DMS153 treated with DMSO at 0.1 percent for 48 hours (cell line): ENCODE data around the gene IDUA.
"Not testable (repeated sequence)": the region's sequence is repeated elsewhere in the genome, so short reads cannot be mapped to it uniquely, and the experiment has no call there.

Experiments
- DNase-seq: peaks from one replicate; lab custom pipeline; 2025; ENCODE audit not compliant: unreplicated experiment; lab: John Stamatoyannopoulos, UW

Gene IDUA

GRCh38 chr4:966266-967112 is 20.4 kb upstream of the IDUA start:
- no peak for DNase-seq

DNA sequence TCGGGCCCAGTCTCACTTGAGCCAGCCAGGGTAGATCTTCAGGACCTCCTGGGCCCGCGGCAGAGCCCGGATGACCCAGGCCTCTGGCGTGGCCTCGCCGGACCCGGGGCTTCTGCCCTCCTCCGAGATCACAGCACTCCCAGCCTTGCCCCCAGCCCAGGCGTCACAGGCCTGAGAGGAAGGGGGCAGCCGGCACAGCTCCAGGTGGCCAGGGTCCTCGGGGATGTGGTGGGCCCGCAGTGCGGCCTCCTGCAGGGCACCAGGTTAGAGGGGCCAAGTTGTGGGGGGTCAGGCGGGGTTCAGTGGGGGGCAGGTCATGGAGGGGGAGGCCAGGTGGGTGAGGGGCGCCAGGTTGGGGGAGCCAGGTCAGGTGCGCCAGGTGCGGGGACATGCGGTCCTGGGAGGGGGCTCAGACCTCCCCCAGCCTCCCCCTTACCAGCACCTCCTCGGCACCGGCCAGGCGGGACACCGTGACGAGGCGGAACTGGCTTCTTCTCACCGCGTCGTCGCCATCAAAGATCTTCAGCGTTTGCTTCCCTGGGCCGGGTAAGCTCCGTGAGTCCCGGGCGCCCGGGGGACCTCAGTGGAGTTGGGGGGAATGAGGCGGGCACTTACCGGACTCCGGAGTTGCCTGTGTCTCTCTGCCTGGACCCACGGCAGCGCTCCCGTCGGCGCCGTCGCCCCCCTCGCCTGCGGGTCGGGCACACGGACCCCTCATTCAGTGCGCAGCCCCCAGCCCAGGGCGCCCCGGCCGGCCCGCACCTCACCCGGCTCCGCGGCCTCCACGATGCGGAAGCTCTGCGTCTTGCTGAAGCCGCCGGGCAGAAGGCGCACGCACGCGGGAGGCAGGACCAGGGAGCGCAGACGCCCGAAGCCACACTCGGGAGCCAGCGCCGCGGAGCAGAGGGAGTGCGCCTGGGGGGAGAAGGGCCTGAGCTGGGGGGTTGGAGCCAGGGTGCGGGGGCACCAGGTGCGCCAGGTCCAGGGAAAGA is 19.4 kb upstream of the IDUA start:
- no peak for DNase-seq

GRCh38 chr4:968221-968620 is 18.6 kb upstream of the IDUA start:
- DNase-seq: no peak

- no peak for DNase-seq
Observed at GRCh38 chr4:968621-969394, 18.0 kb upstream of the IDUA start.

GRCh38 chr4:970046-970745 is 16.6 kb upstream of the IDUA start:
- no peak for DNase-seq

DNA sequence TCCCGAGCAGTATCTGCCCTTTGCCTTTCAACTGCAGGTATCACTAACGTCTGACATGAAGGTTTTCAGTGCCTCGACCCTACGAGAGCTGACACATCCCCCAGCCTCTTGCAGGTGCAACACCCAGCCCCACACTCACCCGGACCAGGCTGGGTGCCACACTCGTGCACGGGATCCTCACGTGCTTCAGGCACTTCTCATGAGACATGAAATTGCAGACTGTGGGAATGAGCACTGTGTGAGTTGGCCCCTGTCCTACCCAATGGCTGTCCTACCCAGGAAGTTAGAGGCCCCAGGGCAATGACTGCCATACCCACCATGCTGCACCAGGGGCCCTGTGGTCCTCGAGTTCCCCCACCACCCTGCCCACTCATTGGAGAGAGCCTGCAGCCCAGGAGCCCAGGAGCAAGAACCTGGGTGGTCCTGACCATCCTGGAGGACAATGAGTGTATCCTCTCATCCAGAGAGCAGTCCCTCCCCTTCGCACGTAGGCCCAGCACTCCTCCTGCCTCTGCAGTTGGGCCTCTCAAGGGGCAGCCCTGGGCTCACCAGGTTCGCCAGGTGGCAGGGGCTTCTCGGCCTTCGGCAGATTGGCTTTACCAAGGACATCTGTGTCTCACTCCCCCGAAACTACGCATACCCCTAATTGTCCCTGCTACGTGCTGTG is 15.9 kb upstream of the IDUA start:
- no peak for DNase-seq

DNA sequence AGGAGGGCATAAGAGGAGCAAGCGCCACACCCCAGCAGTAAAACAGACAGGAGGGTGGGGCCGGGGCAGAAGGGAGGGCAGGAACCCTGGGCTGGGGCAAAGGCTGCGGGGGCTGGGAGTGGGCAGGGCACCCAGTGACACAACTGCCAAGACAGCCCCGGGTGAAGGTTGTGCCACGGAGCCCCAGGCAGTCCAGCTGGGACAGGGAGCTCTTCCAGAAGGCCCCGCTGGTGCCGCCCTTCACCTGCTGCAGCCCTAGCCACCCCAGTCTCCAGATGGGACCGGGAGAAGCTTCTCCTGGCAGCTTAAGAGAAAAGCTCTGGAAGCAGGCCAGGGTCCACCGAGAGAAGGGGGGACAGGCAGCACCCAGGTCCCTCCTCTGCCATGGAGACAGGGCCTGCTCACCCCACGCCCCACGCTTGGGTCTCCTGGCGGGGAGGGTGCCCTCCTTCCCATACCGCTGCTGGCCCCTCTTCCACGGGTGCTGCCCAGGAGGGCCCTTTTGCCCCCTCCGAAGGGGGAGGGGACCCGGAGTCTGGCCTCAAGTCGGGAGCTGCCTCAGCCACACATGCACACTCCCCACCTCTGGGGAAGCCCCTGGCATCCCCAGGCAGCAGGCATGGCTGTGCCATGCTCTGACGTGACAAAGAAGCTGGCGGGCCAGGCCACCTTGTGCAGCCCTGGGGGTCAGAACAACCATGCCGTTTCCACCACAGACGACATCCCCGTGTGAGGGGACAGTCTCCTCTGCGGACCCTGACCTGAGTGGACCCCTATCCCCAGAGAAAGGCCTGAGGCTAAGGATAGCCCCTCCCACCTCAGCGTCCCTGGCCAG is 15.0 kb upstream of the IDUA start:
- DNase-seq: no peak

DNA sequence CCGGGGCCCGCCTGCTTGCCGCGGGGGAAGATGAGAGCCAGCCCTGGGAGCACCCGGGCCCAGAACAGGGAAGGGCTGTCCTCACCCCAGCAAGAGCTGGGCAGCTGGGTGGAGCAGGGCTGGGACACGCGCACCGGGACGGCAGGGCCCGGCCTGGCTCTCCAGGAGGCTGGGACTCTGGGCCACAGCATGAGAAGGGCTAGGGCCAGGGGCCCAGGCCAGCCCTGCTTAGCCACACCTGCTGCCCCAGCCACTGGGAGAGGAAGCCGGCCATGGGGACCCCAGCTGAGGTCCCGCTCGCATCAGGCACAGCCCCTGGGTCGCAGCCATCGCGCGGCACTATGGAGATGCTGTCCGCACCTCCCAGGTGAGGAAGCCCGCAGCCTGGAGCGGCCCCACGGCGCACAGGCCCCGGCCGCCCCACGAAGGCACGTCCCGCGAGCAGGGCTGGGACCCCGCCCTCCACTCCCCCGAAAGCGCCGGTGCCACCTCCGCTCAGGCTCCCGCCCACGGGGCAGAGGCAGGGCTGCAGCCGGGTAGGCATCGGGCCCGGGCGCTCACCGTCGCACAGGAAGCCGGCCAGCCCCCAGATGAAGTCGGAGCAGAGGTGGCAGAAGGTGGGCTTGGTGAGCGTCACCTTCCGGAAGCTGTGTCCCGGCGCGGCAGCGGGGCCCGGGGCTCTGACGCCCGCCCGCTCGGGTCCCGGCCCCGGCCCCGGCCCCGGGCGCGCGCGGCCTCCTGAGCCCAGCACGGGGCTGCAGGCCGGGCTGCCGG is 14.0 kb upstream of the IDUA start:
- DNase-seq: no peak

GRCh38 chr4:973431-974397 is 13.1 kb upstream of the IDUA start, which contains the start of gene DGKQ:
DGKQ (minus strand) TSS chr4:973569; CDS start chr4:973482, 87 bp downstream.
- DNase-seq: peak; percentile 13

DNA sequence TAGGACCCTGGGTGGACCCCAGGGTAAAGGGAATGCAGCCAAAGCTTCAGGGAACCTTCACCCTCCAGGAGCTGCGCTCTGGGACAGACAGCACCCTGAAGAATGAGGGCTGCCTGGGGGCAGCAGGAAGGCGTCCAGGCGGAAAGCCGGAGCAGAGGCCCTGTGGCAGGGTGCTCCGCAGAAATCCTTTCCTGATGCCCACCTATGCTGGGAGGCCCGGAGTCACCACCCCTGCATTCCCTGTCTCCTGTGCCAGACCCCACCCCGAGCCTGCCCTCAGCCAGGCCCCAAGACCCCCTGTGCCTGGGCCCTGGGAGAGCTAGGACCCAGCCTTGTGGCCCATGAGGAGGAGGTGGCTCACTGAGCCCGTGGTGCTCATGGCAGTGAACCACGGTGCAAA is 12.2 kb upstream of the IDUA start:
- DNase-seq: no peak

- DNase-seq: not testable (repeated sequence)
Observed at GRCh38 chr4:976016-976415, 10.8 kb upstream of the IDUA start.

GRCh38 chr4:978957-979701 is 7.7 kb upstream of the IDUA start:
- no peak for DNase-seq

DNA sequence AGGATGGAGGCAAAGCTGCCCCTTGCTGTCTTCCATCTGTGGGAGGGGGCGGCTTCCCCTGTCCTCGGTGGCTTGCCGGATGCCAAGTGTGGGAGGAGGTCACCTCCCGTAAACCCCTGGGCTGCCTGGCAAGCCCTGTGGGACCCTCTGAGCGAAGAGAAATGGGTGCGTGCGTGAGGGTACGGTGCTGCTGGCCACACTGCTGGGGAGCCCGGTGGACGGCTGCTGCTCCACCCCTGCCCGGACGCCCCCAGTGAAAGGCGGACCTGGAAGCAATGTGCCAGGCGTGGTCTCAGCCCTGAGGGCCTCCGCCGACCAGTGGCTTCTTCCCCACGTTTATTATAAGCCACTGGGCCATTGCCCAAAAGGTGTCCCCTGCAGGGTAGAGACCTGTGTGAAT is 4.6 kb upstream of the IDUA start:
- DNase-seq: no peak

DNA sequence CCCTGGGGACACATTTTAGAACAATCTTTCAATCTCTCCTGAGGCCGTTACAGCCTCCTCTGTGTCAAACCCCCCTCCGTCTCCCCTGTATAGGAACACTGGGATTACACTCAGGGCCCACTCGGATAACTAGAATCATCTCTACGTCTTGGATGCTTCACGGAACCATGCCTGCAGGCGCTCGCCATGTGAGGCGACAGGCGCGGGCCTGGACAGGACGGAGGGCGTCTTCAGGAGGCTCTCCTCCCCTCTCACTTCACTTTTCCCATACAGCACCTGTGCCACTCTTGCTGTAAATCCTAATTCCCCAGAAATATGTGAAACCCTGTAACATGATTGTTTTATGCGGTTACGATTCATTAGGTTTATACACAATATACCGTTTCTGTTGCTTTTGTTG is 4.0 kb upstream of the IDUA start:
- no peak for DNase-seq

GRCh38 chr4:984336-985054 is 2.3 kb upstream of the IDUA start:
- no peak for DNase-seq
